Amygdala (tissue), 56 donors: ENCODE results near the gene LDB1.

Experiments
- DNase-seq, 56 donors: peaks; one replicate each; lab custom pipeline; 2025; lab: John Stamatoyannopoulos, UW

The LDB1 gene

DNA sequence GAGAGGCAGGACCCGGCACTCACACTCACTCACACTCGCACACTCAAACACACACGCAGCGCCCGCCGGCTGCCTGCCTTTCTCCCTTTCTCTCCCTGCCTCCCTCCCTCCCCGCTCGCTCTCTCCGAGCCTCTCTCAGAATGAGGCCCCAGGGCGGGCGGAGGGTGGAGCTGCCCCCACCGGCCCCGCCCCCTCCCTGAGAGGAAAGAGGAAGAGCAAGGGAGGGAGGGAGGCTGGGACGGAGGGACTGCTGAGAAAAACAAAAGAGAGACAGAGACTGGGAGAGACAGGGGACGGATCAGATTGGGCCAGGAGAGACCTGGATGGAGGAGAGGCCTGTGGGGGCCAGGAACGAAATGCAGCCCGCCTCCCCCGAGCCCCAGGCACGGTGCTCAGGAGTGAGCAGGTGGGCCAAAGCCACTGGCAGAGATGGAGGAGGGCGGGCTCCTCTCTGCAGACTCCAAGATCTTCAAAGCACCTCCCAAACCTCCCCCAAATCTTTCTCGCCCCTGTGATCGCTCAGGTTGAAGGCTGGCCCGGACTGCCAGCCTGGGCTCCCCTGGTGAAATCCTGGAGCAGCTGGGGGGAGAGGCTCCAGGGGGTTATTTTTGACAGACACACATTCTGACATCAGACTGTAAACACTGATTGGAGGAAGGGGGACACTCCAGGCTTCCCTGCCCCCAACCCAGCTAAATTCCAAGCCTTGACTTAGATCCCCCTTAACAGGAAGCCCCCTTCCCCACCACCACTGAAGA lies 5.1 kb downstream of the LDB1 start:
- DNase-seq: peak in 55 of 56 donors; percentile 27 to 95 (median 82)

DNA sequence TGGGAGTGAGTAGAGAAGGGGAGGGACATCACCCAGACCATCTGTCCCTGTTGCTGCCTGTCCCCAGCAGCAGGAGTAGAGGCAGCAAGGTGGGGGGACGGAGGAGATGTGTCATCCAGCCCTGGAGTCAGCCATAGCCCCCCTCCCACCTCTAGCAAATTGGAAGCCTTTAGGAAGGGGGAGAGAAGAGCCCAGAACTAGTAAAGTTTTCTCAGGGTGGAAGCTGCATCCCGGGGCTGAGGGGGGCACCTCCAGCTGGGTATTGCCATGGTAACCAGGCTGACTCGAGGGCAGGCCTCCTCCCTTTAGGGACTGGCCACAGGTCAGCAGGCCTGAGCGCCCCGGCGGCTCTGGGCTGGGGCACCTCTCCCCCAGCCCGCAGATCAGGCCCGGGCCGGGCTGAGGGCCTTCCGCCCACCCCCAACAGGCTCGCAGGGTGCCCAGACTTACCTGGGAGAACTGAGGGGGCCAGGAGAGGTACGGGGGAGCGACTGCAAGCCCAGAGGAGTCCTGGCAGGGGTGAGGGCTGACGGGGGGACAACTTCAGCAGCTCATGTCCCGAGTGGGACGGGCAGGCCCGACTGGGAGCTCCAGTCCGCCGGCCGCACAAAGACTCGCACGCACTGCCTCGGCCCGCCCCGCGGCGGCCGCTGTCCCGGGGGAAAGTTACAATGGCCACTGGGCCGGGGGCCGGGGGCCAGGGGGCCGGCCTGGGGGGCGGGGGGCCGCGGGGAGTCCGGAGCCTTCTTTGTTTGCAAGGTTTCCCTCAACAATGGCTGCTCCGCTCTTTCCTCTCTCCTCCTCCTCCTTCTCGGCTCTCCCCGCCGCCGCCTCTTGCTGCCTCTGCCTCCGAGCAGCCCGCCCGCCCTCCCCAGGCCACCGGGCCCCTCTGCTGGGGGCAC lies 6.0 kb downstream of the LDB1 start:
- DNase-seq: peak in 10 of 56 donors; percentile 17 to 61 (median 40)

DNA sequence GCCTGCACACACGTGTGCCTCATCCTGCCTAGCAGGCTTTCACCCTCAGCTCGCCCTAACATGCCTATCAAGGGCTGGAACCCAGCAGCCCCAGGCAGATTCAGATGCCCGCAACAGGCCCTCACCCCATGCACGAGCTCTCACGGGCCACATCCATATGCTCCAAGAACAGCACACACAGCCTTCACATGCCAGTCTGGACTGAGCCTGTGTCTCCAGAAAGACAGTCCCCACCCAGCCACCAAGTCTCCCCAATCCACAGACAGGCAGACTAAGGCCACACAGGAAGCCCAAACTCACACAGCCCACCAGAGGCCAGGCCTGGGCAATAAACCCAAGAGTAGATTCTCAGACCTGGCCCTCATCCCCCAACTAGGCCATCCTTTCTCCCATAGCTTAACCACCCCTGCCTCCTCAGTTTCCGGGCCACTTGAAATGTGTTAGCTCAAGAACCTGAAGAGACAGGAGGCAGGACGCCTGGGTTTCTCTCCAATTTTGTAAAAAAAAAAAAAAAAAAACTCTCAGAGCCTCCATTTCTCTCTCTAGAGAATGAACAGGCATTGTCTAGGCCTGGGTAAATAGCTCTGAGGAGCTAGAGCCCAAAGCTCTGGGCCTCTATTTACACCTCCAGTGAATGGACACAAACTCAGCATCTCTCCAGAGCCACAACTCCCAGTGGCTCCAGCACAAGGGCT lies 6.8 kb downstream of the LDB1 start:
- DNase-seq: no peak

DNA sequence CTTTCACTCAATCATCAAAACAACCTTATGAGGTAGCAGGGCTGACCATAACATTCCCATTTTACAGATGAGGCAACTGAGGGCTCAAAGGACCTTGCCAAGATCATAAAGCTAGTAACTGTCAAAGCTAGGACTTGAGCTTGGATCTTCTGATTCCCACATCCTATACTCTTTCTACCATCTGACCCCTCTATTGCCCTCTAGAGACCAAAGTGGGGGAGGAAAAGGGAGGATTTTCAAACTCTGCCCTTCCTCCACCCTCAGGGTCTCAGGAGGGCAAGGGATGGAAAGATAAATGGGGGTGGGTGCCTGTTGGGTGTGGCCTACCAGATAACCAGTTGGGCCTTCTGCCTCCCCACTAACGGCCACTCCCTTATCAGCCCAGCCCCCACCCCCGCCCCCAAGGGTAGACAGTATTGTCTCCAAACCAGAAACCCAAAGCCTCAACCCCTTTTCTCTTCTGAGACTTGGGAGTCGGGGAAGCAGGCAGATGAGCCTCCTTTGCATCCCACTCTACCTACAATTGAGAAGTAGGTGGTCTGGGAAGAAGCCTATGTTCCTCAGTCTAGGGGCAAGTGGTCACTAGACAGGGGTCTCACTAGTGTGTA lies 7.9 kb downstream of the LDB1 start:
- DNase-seq: no peak

DNA sequence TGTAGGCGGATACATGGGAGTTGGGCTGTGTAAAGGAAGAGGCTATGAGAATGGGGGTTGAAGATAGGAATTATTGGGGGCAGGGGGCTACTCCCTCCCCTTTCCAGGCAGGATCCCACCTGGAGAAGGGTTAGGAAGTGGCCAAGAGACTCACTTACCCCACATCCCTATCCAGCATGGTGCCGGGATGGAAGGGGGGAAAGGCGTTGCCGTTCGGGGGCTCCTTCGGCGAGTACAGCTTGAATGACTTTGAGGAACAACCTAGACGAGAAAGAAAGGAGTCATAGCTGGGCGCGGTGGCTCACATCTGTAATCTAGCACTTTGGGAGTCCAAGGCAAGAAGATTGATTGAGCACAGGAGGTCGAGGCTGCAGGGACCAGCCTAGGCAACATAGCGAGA lies 8.9 kb downstream of the LDB1 start:
- no peak for DNase-seq

DNA sequence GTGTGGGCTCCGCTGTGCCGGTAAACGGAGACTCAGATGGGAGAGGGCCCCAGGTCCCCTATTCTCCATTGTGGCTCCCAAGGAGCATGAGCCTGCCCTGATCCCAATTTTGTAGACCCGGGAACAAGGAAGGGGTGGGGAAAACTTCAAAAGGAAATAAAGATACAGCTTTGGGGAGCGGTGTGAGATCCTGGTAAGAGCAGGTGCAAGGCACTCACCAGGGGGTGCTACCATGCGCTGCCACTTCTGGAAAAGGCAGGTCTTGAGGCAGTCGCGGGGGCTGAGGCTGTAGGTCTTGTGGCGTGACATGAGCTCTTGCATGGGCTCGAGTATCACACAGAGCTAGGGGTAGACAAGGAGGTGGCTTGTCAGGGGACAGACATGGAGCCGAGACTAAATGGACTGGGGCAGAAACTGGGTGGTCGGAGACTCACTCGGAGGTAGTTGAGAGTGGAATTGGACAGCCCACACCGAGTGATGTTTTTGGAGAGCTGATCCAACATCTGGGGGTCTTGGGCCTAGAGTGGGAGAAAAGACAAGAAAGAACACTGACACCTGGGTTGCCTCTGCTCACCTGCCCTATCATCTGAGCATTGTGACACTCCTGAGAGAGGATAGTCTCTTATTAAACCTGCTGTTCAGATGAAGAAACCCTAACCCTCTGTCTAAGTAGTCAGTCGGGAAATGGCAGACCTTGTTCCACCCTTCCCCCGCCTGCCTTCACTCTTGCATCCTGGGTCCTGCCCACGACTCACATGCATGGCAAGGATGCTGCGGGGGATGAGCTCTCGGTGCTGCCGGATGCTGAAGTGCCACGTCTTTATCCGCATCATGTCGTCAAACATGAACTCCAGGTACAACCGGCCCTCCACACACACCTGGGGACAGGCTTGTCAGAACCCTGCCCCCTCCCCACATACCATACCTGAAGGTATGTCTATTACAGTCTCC lies 10.7 kb downstream of the LDB1 start:
- DNase-seq: no peak

DNA sequence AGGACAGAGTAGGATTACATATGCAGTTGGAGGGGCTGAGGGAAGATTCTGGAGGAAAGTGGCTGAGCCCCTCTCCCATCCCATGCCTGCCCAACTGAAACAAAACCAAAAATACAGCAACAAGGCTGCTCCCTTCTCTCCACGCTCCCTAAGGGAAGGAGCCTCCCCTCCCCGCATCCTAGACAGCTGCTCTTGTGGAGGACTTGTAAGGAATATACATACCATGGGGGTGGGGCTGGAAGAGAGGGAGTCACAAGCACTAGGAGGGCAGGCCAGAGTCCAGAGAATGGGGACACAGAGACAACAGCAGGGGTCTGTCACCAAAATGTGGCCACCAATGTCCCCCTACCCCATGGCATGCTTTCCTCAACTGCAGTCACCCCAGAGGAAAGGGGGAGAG lies 13.2 kb downstream of the LDB1 start:
- DNase-seq: no peak

DNA sequence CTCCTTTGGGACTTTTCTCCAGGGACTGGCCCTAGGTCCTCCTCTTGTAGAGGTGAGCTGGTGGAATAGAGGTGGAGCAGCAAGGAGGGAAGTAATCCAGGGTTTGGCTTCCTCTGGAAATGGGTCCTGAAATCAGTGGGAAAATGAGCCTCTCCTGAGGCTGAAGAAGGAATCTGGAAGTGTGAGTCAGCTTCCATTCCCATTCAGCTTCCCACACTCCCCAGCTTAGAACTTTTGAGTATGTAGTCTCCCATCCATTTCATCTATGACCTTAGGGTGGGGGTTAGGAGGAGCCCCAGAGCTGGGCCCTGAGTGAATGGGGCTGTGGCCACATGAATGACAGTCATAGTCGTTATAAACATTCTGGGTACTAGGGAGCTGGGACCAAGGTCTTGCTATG lies 17.7 kb downstream of the LDB1 start:
- DNase-seq: no peak

DNA sequence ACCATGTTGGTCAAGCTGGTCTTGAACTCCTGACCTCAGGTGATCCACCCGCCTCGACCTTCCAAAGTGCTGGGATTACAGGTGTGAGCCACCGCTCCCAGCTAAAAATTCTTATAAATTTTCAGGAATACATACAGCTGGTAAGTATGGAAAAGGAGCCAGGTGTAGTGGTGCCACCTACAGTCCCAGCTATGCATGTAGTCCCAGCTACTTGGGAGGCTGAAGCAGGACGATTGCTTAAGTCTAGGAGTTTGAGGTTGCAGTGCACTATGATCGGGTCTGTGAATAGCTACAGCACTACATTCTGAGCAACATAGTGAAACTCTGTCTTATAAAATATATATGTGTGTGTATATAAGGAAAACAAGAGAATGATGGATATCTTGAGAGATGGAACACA lies 19.0 kb downstream of the LDB1 start:
- no peak for DNase-seq

DNA sequence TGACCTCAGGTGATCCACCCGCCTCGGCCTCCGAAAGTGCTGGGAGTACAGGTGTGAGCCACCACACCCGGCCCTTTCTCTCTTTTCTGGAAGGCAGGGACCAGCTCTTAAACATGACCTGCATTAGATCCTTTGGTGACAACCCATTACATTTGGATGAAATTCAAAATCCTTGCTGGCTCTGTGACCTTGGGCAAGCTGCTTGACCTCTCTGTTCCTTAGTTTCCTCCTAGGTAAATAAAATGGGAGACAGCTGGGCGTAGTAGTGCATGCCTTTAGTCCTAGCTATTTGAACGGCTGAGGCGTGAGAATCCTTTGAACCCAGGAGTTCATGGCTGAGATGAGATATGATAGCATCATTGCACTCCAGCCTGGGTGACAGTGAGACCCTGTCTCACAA lies 23.7 kb downstream of the LDB1 start:
- no peak for DNase-seq

DNA sequence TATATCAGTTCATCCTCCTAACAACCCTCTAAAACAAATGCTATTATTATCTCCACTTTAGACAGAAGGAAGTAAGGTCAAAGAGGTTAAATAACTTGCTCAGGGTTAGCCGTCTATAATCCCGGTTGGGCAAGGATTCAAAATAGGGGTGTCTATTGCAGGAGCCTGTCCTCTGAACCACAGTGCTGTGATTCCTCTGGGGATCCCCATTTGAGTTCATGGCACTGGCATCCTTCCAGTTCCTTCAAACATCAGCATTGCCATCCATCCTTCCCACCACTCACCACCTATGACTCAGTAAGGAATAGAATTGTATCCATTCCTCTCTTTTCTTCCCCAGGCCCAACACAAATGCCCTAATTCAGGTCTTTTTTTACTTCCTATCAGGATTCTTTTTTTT lies 29.4 kb downstream of the LDB1 start:
- no peak for DNase-seq

DNA sequence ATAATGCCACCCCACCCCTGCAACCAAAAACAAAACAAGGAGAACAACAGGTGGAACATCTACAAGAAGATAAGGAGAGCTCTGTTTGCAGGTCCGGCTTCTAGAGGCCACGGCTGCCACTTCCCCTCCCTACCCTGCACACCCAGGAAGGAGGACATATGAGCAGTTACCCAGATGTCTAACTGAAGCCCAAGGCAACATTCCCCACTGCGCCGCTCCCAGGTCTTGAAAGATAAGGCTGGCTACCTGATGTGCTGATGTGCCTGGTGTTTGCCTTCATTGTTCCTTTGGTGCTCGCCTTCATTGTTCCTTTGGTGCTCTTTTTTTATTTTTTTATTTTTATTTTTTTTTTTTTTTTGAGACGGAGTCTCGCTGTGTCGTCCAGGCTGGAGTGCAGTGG lies 34.0 kb downstream of the LDB1 start:
- DNase-seq: no peak

DNA sequence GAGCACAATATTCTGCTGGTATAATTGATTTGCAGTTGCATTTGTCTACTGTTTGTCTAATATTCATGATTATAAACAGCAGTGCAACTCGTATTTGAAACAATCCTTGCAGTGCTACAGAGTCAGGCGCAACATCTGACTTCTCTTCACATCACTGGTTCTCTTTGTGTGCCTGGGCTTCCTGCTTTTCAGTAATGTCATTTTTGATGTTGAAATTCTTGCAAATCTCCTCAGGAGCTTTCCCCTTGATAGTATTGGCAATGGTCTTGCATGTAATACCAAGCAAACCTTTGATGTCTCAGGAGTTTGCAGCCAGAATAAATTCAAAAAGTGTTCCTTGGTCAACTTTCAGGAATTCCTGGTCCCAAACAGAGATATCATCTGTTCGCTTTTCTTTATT lies 34.8 kb downstream of the LDB1 start:
- DNase-seq: no peak

DNA sequence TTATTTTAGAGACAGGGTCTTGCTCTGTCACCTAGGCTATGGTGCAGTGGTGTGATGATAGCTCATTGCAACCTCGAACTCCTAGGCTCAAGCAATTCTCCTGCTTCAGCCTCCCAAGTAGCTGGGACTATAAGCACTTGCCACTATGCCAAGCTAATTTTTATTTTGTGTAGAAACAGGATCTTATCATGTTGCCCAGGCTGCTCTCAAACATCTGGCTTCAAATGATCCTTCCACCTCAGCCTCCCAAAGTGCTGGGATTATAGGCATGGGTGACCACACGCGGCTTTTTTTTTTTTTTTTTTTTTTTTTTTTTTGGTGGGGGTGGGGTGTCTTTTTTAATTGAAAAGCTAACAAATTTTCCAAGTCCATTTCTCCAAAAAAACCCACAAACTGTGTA lies 36.6 kb downstream of the LDB1 start:
- no peak for DNase-seq

DNA sequence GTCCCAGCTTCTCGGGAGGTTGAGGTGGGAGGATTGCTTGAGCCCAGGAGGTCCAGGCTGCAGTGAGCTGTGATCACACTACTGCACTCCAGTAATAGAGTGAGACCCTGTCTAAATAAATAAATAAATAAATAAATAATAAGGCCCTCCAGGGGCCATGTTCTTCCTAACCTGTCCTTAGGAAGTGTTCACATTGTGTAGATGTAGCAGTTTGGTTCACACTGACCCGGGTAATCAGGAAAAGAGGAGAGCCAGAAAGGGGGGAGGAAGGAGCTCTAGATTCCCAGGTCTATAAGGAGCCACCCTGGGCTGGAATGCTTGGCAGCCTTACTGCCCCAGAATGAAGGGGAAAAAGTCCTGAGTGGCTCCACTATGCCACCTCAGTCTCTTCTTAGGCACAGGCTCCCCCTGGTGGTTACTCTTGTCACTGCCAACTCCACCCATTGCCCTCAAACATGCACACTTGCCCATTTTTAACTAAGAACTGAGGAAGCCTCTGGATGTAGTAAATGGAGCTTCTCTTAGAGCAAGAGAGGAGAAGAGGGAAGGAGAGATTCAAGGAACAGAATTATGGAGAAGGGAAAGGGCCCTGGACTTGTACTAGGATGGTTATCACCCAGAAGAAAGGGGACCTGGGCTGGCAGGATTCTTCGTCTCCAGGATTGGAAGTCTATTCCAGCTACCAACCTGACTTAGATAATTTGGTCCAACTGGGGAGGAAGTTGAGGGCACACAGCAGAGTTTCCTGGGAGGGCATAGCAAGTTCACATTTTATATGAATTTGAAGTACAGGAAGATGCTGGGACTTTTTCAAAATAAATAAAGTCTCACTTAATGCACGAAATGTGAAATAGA lies 47.3 kb downstream of the LDB1 start:
- peak in 52 of 56 donors; percentile 2 to 92 (median 52) for DNase-seq

DNA sequence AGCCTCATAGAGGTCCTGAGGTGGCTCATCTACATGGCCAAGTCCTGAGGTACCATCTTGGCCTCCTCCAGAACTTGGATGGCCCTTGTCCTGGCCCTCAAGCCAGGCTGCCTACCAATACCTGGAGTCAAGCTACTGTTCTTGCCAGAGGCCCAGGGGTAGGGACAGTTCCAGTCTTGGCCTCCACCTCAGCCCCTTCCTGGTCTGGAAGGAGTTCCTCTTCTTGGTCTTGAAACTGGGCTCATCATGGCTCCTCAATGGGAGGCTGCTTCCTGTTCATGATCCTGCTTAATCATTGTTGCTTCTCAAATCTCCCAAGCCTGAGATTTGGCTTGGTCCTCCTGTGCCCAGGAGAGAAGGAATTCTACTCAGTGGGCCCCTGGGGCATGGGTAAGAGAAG lies 51.1 kb downstream of the LDB1 start:
- DNase-seq: no peak

DNA sequence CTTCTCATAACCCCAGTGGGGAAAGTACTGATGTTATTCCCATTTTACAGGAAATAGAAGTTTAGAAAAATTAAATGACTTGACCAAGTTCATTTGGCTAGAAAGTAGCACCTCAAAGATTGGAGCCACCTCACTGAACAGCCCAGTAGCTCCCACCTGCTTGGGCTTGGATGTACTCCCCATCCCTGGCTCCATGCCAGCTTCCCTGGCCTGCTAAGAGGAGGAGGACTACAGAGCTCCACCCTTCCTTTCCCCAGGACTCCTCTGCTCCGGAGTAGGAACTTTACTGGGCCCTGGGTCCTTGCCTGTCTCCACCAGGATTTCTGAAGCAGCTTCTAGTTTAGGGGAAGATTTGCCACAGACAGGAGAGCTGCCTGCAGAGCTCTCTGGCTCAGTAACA lies 52.0 kb downstream of the LDB1 start:
- DNase-seq: peak in 1 of 56 donors; percentile 0

DNA sequence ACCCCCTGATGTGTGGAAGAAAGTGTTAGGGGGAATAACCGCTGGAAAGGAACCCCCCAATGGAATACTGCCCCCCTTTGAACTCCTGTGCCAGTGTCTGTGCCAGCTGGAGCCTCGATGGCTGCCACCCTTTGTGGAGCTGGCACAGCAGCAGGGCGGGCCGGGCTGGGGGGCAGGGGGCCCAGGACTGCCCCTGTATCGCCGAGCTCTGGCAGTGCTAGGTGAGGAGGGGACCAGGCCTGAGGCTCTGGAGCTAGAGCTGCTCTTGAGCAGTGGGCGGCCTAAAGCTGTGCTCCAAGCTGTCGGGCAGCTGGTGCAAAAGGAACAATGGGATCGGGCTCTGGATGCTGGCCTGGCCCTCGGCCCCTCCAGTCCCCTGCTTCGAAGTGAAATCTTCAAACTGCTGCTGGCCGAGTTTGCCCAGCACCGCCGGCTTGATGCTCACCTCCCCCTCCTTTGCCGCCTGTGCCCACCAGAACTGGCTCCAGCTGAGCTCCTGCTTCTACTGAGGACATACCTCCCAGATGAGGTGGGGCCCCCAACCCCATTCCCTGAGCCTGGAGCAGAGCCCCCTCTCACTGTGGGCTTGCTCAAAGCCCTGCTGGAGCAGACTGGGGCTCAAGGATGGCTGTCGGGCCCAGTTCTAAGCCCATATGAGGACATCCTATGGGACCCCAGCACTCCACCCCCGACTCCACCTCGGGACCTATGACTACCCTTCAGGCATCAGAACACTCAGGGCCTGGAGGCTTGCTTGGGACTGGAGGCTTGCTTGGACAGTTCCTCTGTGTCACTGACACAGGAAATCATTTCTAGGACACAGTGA lies 52.9 kb downstream of the LDB1 start:
- no peak for DNase-seq
